DMS153 treated with DMSO at 0.1 percent for 48 hours (cell line): Measurements from ENCODE around the gene ISM1.

Experiments used
- DNase-seq: peaks from one replicate; lab custom pipeline; 2025; ENCODE audit not compliant: unreplicated experiment; lab: John Stamatoyannopoulos, UW

Gene ISM1

DNA sequence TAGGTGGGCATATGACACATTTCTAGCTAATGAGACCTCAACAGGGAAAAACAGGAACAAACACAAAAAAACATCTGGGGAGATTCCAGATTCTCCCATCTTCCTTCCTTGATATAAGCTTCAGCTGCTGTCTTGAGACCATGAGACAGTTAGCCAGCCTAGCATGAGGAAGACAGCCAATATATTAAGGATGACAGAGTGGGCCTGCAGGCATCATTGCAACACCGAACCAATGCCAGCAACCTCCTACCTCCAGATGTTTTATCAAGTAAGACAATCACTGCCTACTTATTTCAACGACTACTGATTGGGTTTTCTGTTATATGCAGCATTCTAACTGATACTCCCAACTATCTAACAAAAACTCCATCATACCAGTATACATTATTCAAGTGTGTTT lies 119.0 kb downstream of the ISM1 start:
- no peak for DNase-seq

DNA sequence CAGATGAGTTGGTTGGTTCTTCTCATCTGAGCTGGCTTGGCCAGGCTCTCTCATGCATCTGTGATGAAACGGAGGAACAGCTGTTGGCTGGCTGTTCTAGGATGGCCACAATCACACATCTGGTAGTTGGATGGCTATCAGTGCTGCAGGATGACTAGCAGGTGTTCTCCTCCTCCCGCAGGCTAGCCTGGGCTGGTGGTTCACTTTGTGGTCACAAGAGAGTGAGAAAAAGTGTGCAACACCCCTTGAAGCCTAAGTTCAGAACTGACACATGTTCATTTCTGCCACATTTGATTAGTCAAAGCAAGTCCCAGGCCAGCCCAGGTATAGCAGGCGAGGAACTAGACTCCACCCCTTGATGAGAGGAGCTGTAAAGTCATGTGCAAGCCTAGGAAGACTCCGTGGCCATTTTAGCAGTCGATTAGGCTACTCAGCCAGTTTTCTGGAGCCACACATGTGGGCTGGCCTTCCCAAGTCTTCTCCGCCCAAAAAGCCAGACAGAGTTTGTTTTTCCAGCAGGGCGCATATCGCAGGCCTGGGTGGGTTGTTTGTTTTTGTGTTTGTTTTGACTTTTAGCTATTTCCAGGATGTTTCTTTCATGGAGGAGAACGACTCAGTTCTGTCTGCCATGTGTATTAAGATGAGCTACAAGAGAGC lies 120.8 kb downstream of the ISM1 start:
- no peak for DNase-seq

GRCh38 chr20:13342469-13343242 lies 121.6 kb downstream of the ISM1 start:
- no peak for DNase-seq

- DNase-seq: no peak
Measured at GRCh38 chr20:13344671-13345070, 123.6 kb downstream of the ISM1 start.

- DNase-seq: no peak
Measured at GRCh38 chr20:13348311-13349234, 127.5 kb downstream of the ISM1 start.

GRCh38 chr20:13349235-13349604 lies 128.1 kb downstream of the ISM1 start:
- no peak for DNase-seq
